NCI-H1694 treated with DMSO at 0.1 percent for 48 hours (cell line): Measurements from ENCODE around the gene SH3GL1.

Experiments
- DNase-seq: peaks from one replicate; lab custom pipeline; 2025; lab: John Stamatoyannopoulos, UW

Gene SH3GL1

GRCh38 chr19:4396949-4397783 is 3.2 kb downstream of the SH3GL1 start:
- DNase-seq: no peak

GRCh38 chr19:4393947-4394590 is 6.3 kb downstream of the SH3GL1 start:
- no peak for DNase-seq

- DNase-seq: no peak
Measured at GRCh38 chr19:4391701-4392483, 8.5 kb downstream of the SH3GL1 start.

- DNase-seq: no peak
Measured at GRCh38 chr19:4391306-4391693, 9.0 kb downstream of the SH3GL1 start.

GRCh38 chr19:4390567-4391305 is 9.6 kb downstream of the SH3GL1 start:
- DNase-seq: no peak

- no peak for DNase-seq
Measured at GRCh38 chr19:4390017-4390566, 10.3 kb downstream of the SH3GL1 start.

- no peak for DNase-seq
Measured at GRCh38 chr19:4389511-4390016, 10.8 kb downstream of the SH3GL1 start.

- DNase-seq: no peak
Measured at GRCh38 chr19:4389064-4389375, 11.3 kb downstream of the SH3GL1 start.

- DNase-seq: no peak
Measured at GRCh38 chr19:4388337-4389063, 11.8 kb downstream of the SH3GL1 start.

- no peak for DNase-seq
Measured at GRCh38 chr19:4386041-4386782, 14.1 kb downstream of the SH3GL1 start.

GRCh38 chr19:4385291-4386040 is 14.9 kb downstream of the SH3GL1 start:
- no peak for DNase-seq

- no peak for DNase-seq
Measured at GRCh38 chr19:4380254-4380727, 20.1 kb downstream of the SH3GL1 start.

GRCh38 chr19:4379383-4380253 is 20.7 kb downstream of the SH3GL1 start:
- no peak for DNase-seq

GRCh38 chr19:4378886-4379285 is 21.5 kb downstream of the SH3GL1 start:
- DNase-seq: no peak

- DNase-seq: no peak
Measured at GRCh38 chr19:4376991-4377781, 23.2 kb downstream of the SH3GL1 start.

GRCh38 chr19:4376671-4376990 is 23.7 kb downstream of the SH3GL1 start:
- DNase-seq: no peak

GRCh38 chr19:4376028-4376670 is 24.2 kb downstream of the SH3GL1 start:
- DNase-seq: no peak
